B cell (primary cell): ENCODE measurements around the gene TMTC4.
"Not testable (repeated sequence)": the region's sequence is repeated elsewhere in the genome, so short reads cannot be mapped to it uniquely, and the experiment has no call there.

Source experiments
- CTCF ChIP-seq: fragments of 200-600 bp; IDR thresholded peaks from one replicate; pipeline ENCODE4 v1.8.0; 2022; ENCODE audit warnings: antibody characterized with exemption, mild to moderate bottlenecking
- EZH2 ChIP-seq: IDR thresholded peaks from 2 replicates; pipeline ENCODE4 v1.6.1; 2012; ENCODE audit warnings: borderline replicate concordance, low read depth, mild to moderate bottlenecking, moderate library complexity, low read length; ENCODE audit not compliant: insufficient read depth, poor library complexity, severe bottlenecking

GRCh38 chr13:100577239-100577638, 97.4 kb downstream of the TMTC4 start:
- TF ChIP-seq CTCF, EZH2: not testable (repeated sequence)
